Astrocyte (in vitro differentiated cells and primary cell): ENCODE data around the gene SLC6A13. TPM values are rescaled to one million over a fixed set of nuclear protein-coding genes. Genes with fewer than 3 reads are reported as not detected.
A peak's percentile ranks its signal among the peaks of the same experiment; 100 is the strongest.

ENCODE experiments used
- DNase-seq: peaks from one replicate; pipeline ENCODE4 v3.0.0-alpha.2; 2010; ENCODE audit warnings: low read depth
- FAIRE-seq: peaks from 2 replicates; lab custom pipeline; 2011; peaks lifted over from hg19 to GRCh38; lab: Jason Lieb, UNC
- H2AFZ ChIP-seq: 2 replicates; pipeline ENCODE4 v1.6.0; 2012; ENCODE audit warnings: low read depth, low read length, inconsistent platforms
- H3K27ac ChIP-seq: 2 replicates; pipeline ENCODE4 v1.5.1; 2011; ENCODE audit warnings: low read depth, low read length, inconsistent platforms
- H3K27me3 ChIP-seq: 2 replicates; pipeline ENCODE4 v1.6.0; 2011; ENCODE audit warnings: low read length, inconsistent platforms; ENCODE audit not compliant: insufficient read depth
- H3K36me3 ChIP-seq: 2 replicates; pipeline ENCODE4 v1.5.1; 2011; ENCODE audit warnings: low read length, inconsistent platforms; ENCODE audit not compliant: insufficient read depth
- H3K4me1 ChIP-seq: 2 replicates; pipeline ENCODE4 v1.5.1; 2011; ENCODE audit warnings: low read length, inconsistent platforms; ENCODE audit not compliant: insufficient read depth
- H3K4me2 ChIP-seq: 2 replicates; pipeline ENCODE4 v1.6.0; 2012; ENCODE audit warnings: low read length, inconsistent platforms
- H3K4me3 ChIP-seq: 2 replicates; pipeline ENCODE4 v1.5.1; 2011; ENCODE audit warnings: low read depth, mild to moderate bottlenecking, low read length, inconsistent platforms; ENCODE audit not compliant: insufficient read depth
- H3K79me2 ChIP-seq: 2 replicates; pipeline ENCODE4 v1.6.0; 2012; ENCODE audit warnings: mild to moderate bottlenecking, low read length, inconsistent platforms; ENCODE audit not compliant: insufficient read depth
- H3K9ac ChIP-seq: 2 replicates; pipeline ENCODE4 v1.6.0; 2012; ENCODE audit warnings: mild to moderate bottlenecking, low read length, inconsistent platforms
- H3K9me3 ChIP-seq: 2 replicates; pipeline ENCODE4 v1.5.1; 2012; ENCODE audit warnings: low read depth, mild to moderate bottlenecking, low read length, inconsistent platforms; ENCODE audit not compliant: insufficient read depth
- H4K20me1 ChIP-seq: 2 replicates; pipeline ENCODE4 v1.6.0; 2012; ENCODE audit warnings: low read length, inconsistent platforms; ENCODE audit not compliant: insufficient read depth
- H3K27ac Mint-ChIP-seq: one replicate; pipeline ENCODE4 v1.8.0; 2021; ENCODE audit warnings: mild to moderate bottlenecking, mixed read lengths; ENCODE audit not compliant: unreplicated experiment
- H3K27me3 Mint-ChIP-seq: one replicate; pipeline ENCODE4 v1.8.0; 2021; ENCODE audit warnings: low read depth, mixed read lengths; ENCODE audit not compliant: unreplicated experiment
- H3K36me3 Mint-ChIP-seq: one replicate; pipeline ENCODE4 v1.8.0; 2021; ENCODE audit warnings: low read depth, mixed read lengths; ENCODE audit not compliant: unreplicated experiment
- H3K4me1 Mint-ChIP-seq: one replicate; pipeline ENCODE4 v1.8.0; 2021; ENCODE audit warnings: low read depth, mixed read lengths; ENCODE audit not compliant: unreplicated experiment
- H3K4me3 Mint-ChIP-seq: one replicate; pipeline ENCODE4 v1.8.0; 2021; ENCODE audit warnings: mild to moderate bottlenecking, moderate library complexity, mixed read lengths; ENCODE audit not compliant: unreplicated experiment
- H3K9me3 Mint-ChIP-seq: one replicate; pipeline ENCODE4 v1.8.0; 2021; ENCODE audit warnings: mild to moderate bottlenecking, mixed read lengths; ENCODE audit not compliant: unreplicated experiment
- EZH2 ChIP-seq: IDR thresholded peaks from 2 replicates; pipeline ENCODE4 v1.6.1; 2012; ENCODE audit warnings: mild to moderate bottlenecking, low read length, inconsistent platforms; ENCODE audit not compliant: insufficient read depth
- total RNA-seq: library from RNA; stranded (reverse); gene quantifications from 2 replicates; pipeline ENCODE4 v1.2.1, GENCODE V29; 2021
- TF ChIP-seq, protein P1 (sequence below): IDR thresholded peaks from 2 replicates; pipeline ENCODE4 v1.5.1; 2011; ENCODE audit warnings: low read depth, mild to moderate bottlenecking, inconsistent platforms, low read length, moderate library complexity; ENCODE audit not compliant: insufficient read depth

SLC6A13 gene
- total RNA-seq, 1 donor from 2014 or later: 2.6 TPM

DNA sequence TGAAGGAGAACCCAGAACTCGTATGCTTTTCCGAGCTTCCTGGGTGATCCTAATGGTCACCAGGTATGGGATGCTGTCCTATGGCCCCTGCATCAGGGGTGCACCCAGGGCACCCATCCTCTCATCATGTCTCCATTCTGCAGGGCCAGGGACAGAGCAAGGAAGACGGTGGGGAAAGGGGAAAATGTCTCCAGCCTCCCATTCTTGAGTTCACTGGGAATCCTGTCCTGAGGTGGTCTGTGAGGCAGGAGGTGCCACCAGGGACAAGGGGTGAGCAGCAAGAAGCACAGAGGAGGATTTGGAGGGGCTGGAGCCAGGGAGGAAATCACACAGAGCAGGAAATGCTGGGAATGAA, 33.8 kb downstream of the SLC6A13 start:
- H3K27me3 ChIP-seq: peaks cover 38% of the 10 kb centered on the region

DNA sequence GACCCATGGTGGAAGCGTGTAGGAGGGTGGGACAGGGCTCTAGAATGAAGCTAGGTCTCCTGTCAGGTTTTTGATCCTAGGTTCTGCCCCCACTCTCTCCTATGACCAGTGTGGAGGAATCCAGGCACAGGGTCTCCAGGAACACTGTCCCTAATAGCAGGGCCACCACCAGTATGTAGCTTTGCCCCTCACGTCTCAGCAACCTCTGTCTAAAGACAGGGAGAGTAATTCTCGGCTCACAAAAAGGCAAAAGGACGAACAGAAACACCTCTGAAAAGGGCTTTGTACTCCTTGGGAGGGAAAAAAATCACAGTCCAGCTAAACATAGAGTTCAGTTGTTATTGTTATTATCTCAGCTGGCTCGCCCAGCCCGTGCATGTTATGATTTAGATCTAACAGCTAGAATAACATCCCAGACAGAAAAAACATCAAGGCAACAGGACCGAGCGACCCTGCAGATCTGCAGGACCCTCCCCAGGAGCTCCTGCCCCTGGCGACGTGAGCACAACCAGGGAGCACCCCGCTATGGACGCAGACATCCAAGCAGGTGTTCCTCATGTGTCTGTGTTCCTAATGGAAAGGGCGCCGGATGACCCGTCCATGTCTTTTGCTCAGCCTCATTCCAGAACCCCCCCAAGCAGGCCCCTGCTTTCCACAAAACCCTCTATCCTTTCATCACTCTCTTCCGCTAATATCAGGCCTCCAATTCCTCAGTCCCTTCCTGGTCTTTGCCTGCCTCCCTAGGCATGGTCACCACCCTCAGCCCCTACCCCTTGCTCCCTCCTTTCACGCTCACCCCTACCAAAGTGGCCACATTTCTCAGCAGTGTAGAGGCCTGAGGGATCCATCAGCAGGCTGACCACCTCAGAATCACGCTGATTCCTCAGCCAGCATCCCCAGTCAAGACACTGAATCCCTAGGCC, 34.5 kb downstream of the SLC6A13 start:
- Mint-ChIP-seq H3K27ac (peak overlapping the region; percentile 58), H3K4me1 (no peaks in the 10 kb centered on the region), H3K36me3 (no peaks in the 10 kb centered on the region), H3K27me3 (peaks cover 47% of the 10 kb centered on the region), H3K9me3 (peaks cover 3% of the 10 kb centered on the region), H3K4me3 (no peak overlapping the region)
- H3K9me3 ChIP-seq: no peaks in the 10 kb centered on the region
- H3K79me2 ChIP-seq: no peaks in the 10 kb centered on the region
- H3K4me1 ChIP-seq: no peaks in the 10 kb centered on the region
- H3K27ac ChIP-seq: no peak overlapping the region
- TF ChIP-seq, protein P1, sequence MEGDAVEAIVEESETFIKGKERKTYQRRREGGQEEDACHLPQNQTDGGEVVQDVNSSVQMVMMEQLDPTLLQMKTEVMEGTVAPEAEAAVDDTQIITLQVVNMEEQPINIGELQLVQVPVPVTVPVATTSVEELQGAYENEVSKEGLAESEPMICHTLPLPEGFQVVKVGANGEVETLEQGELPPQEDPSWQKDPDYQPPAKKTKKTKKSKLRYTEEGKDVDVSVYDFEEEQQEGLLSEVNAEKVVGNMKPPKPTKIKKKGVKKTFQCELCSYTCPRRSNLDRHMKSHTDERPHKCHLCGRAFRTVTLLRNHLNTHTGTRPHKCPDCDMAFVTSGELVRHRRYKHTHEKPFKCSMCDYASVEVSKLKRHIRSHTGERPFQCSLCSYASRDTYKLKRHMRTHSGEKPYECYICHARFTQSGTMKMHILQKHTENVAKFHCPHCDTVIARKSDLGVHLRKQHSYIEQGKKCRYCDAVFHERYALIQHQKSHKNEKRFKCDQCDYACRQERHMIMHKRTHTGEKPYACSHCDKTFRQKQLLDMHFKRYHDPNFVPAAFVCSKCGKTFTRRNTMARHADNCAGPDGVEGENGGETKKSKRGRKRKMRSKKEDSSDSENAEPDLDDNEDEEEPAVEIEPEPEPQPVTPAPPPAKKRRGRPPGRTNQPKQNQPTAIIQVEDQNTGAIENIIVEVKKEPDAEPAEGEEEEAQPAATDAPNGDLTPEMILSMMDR: no peak
- TF ChIP-seq EZH2: no peak
- no peak for DNase-seq
- FAIRE-seq: no peak
- no peak overlapping the region for H3K4me2 ChIP-seq
- no peak overlapping the region for H3K9ac ChIP-seq
- H3K27me3 ChIP-seq: peaks cover 42% of the 10 kb centered on the region
- no peaks in the 10 kb centered on the region for H3K36me3 ChIP-seq
- no peak overlapping the region for H3K4me3 ChIP-seq
- no peaks in the 10 kb centered on the region for H4K20me1 ChIP-seq
- H2AFZ ChIP-seq: no peak overlapping the region

More for the DNA sequence above, 33.8 kb downstream of the SLC6A13 start:
- no peaks in the 10 kb centered on the region for H3K36me3 ChIP-seq
- peak overlapping the region; percentile 58 for H3K27ac Mint-ChIP-seq
- no peak overlapping the region for H2AFZ ChIP-seq
- DNase-seq (no peak), FAIRE-seq (no peak)
- peaks cover 3% of the 10 kb centered on the region for H3K9me3 Mint-ChIP-seq
- H3K9ac ChIP-seq: no peak overlapping the region
- H3K4me2 ChIP-seq: no peak overlapping the region
- no peaks in the 10 kb centered on the region for H3K4me1 Mint-ChIP-seq
- H3K36me3 Mint-ChIP-seq: peaks cover 4% of the 10 kb centered on the region
- H3K27me3 Mint-ChIP-seq: peaks cover 43% of the 10 kb centered on the region
- TF ChIP-seq EZH2: no peak
- TF ChIP-seq, protein P1: no peak
- H4K20me1 ChIP-seq: no peaks in the 10 kb centered on the region
- no peak overlapping the region for H3K27ac ChIP-seq
- no peak overlapping the region for H3K4me3 ChIP-seq
- no peak overlapping the region for H3K4me3 Mint-ChIP-seq
- no peaks in the 10 kb centered on the region for H3K9me3 ChIP-seq
- H3K79me2 ChIP-seq: no peaks in the 10 kb centered on the region
- no peaks in the 10 kb centered on the region for H3K4me1 ChIP-seq
